CD4-positive, alpha-beta T cell treated with Interleukin-17A for 4 hours (primary cell): ENCODE data around the gene KCNJ6.

Experiments used
- DNase-seq: peaks from one replicate; pipeline ENCODE4 v3.0.0-alpha.2; 2020; ENCODE audit warnings: mixed read lengths

Gene KCNJ6

GRCh38 chr21:37631319-37632117 is 284.7 kb downstream of the KCNJ6 start:
- no peak for DNase-seq

- no peak for DNase-seq
Observed at GRCh38 chr21:37630872-37631271, 285.4 kb downstream of the KCNJ6 start.

- DNase-seq, result no peak
Observed at GRCh38 chr21:37628362-37628761, 287.9 kb downstream of the KCNJ6 start.

GRCh38 chr21:37627561-37627960 is 288.7 kb downstream of the KCNJ6 start:
- DNase-seq, result no peak

- DNase-seq, result no peak
Observed at GRCh38 chr21:37627074-37627473, 289.2 kb downstream of the KCNJ6 start.

- no peak for DNase-seq
Observed at GRCh38 chr21:37626320-37626719, 289.9 kb downstream of the KCNJ6 start.

GRCh38 chr21:37623689-37624088 is 292.6 kb downstream of the KCNJ6 start:
- no peak for DNase-seq

GRCh38 chr21:37623183-37623582 is 293.1 kb downstream of the KCNJ6 start:
- DNase-seq, result no peak

- no peak for DNase-seq
Observed at GRCh38 chr21:37622755-37623154, 293.5 kb downstream of the KCNJ6 start.

GRCh38 chr21:37620401-37620800 is 295.9 kb downstream of the KCNJ6 start:
- DNase-seq, result no peak

GRCh38 chr21:37619464-37619974 is 296.7 kb downstream of the KCNJ6 start:
- DNase-seq, result no peak

- DNase-seq, result no peak
Observed at GRCh38 chr21:37618081-37618480, 298.2 kb downstream of the KCNJ6 start.

GRCh38 chr21:37615962-37616361 is 300.3 kb downstream of the KCNJ6 start:
- DNase-seq, result no peak

GRCh38 chr21:37614351-37614875 is 301.8 kb downstream of the KCNJ6 start:
- no peak for DNase-seq

GRCh38 chr21:37607081-37607480 is 309.2 kb downstream of the KCNJ6 start:
- DNase-seq, result no peak

GRCh38 chr21:37606549-37606948 is 309.7 kb downstream of the KCNJ6 start:
- no peak for DNase-seq

GRCh38 chr21:37605006-37605405 is 311.3 kb downstream of the KCNJ6 start:
- DNase-seq, result no peak

GRCh38 chr21:37603129-37603528 is 313.1 kb downstream of the KCNJ6 start:
- no peak for DNase-seq

GRCh38 chr21:37601915-37602314 is 314.3 kb downstream of the KCNJ6 start:
- DNase-seq, result no peak

- DNase-seq, result no peak
Observed at GRCh38 chr21:37601027-37601426, 315.2 kb downstream of the KCNJ6 start.

- no peak for DNase-seq
Observed at GRCh38 chr21:37595944-37596343, 320.3 kb downstream of the KCNJ6 start.

- no peak for DNase-seq
Observed at GRCh38 chr21:37594472-37594951, 321.7 kb downstream of the KCNJ6 start.

- DNase-seq, result no peak
Observed at GRCh38 chr21:37593740-37594471, 322.4 kb downstream of the KCNJ6 start.

GRCh38 chr21:37593015-37593414 is 323.2 kb downstream of the KCNJ6 start:
- no peak for DNase-seq
